ENCODE results near the gene RASSF7. TPM values are rescaled to one million over a fixed set of nuclear protein-coding genes. Genes with fewer than 3 reads are reported as not detected.

RASSF7 gene
- total RNA-seq, 4 donors from 2014 or later, result 99.7 to 174 (median 139) TPM

- intact Hi-C loops (cut with DNase I; ENCODE audit: low total_unique reads), result no loop called here
- TF ChIP-seq, protein P1, sequence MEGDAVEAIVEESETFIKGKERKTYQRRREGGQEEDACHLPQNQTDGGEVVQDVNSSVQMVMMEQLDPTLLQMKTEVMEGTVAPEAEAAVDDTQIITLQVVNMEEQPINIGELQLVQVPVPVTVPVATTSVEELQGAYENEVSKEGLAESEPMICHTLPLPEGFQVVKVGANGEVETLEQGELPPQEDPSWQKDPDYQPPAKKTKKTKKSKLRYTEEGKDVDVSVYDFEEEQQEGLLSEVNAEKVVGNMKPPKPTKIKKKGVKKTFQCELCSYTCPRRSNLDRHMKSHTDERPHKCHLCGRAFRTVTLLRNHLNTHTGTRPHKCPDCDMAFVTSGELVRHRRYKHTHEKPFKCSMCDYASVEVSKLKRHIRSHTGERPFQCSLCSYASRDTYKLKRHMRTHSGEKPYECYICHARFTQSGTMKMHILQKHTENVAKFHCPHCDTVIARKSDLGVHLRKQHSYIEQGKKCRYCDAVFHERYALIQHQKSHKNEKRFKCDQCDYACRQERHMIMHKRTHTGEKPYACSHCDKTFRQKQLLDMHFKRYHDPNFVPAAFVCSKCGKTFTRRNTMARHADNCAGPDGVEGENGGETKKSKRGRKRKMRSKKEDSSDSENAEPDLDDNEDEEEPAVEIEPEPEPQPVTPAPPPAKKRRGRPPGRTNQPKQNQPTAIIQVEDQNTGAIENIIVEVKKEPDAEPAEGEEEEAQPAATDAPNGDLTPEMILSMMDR (IDR thresholded peaks at IDR 0.05), result no peak
- no peak for TF ChIP-seq POLR2A (IDR thresholded peaks at IDR 0.05)
- H3K4me3 ChIP-seq (ENCODE audit: low read depth, poor library complexity, severe bottlenecking), result no peak overlapping the region
- DNase-seq (ENCODE audit: low spot score in 2 of 2), result no peak
- 93 to 94% methylated on average over 7 of the region's 8 CpGs for WGBS, 2 donors
Observed at GRCh38 chr11:539971-540481, 20.7 kb upstream of the RASSF7 start.

- no peak for TF ChIP-seq POLR2A (IDR thresholded peaks at IDR 0.05)
- TF ChIP-seq, protein P1 (IDR thresholded peaks at IDR 0.05), result no peak
- WGBS, 2 donors, result 88 to 91% methylated on average over 20 to 21 of the region's 23 CpGs
- H3K4me3 ChIP-seq (ENCODE audit: low read depth, poor library complexity, severe bottlenecking), result no peak overlapping the region
- intact Hi-C loops (cut with DNase I; ENCODE audit: low total_unique reads), result no loop called here
- no peak for DNase-seq (ENCODE audit: low spot score in 2 of 2)
Observed at GRCh38 chr11:540583-541432, 20.0 kb upstream of the RASSF7 start.

DNA sequence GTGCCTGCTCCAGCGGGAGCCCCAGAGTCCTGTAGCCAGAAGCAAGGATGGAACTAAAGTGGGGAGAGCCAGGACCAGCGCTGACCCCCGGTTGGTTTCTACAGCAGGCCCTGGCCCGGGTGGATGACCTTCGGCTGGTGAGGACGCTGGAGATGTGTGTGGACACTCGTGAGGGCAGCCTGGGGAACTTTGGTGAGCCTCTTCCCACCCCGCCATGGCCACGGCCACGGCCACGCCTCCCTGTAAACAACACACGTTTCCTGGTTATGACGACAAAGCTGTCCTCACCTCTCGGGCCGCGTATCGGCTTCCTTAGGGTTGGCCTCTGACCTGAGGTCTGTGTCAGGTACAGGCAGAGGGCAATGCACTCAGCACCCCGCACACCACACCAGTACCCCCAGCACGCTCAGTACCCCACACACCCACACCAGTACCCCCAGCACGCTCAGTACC lies 19.3 kb upstream of the RASSF7 start:
- TF ChIP-seq, protein P1 (IDR thresholded peaks at IDR 0.05), result no peak
- no peak for TF ChIP-seq POLR2A (IDR thresholded peaks at IDR 0.05)
- no peak overlapping the region for H3K4me3 ChIP-seq (ENCODE audit: low read depth, poor library complexity, severe bottlenecking)
- intact Hi-C loops (cut with DNase I; ENCODE audit: low total_unique reads), result no loop called here
- WGBS, 2 donors, result 89 to 98% methylated on average over 20 of the region's 20 CpGs
- no peak for DNase-seq (ENCODE audit: low spot score in 2 of 2)

DNA sequence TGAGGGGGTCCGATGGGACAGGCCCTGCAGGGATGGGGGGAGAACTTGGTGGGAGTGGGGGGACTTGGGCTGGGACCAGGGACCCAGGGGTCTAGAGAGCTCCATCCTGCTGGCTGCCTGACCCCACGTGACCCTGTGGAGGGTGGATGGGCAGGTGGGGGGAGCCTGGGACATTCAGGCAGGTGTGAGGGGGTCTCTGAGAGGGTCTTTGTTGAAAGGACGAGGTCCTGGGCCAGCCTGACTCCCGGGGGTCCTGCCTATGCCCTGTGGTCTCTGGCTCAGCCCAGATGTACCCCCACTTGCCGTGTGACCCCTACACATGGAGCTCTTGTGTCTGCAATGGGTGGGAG lies 16.0 kb upstream of the RASSF7 start:
- 91 to 92% methylated on average over 2 to 5 of the region's 5 CpGs for WGBS, 2 donors
- no peak overlapping the region for H3K4me3 ChIP-seq (ENCODE audit: low read depth, poor library complexity, severe bottlenecking)
- no peak for DNase-seq (ENCODE audit: low spot score in 2 of 2)
- intact Hi-C loops (cut with DNase I; ENCODE audit: low total_unique reads), result no loop called here
- TF ChIP-seq POLR2A (IDR thresholded peaks at IDR 0.05), result no peak
- TF ChIP-seq, protein P1 (IDR thresholded peaks at IDR 0.05), result no peak

- WGBS, 2 donors, result 89 to 95% methylated on average over 7 to 11 of the region's 11 CpGs
- no peak overlapping the region for H3K4me3 ChIP-seq (ENCODE audit: low read depth, poor library complexity, severe bottlenecking)
- TF ChIP-seq, protein P1 (IDR thresholded peaks at IDR 0.05), result no peak
- no peak for TF ChIP-seq POLR2A (IDR thresholded peaks at IDR 0.05)
- no peak for DNase-seq (ENCODE audit: low spot score in 2 of 2)
- intact Hi-C loops (cut with DNase I; ENCODE audit: low total_unique reads), result no loop called here
Observed at GRCh38 chr11:545171-545570, 15.6 kb upstream of the RASSF7 start.

Data from lower leg skin (tissue), 4 donors.